ENCODE measurements around the gene SPTLC3.

SPTLC3 gene

DNA sequence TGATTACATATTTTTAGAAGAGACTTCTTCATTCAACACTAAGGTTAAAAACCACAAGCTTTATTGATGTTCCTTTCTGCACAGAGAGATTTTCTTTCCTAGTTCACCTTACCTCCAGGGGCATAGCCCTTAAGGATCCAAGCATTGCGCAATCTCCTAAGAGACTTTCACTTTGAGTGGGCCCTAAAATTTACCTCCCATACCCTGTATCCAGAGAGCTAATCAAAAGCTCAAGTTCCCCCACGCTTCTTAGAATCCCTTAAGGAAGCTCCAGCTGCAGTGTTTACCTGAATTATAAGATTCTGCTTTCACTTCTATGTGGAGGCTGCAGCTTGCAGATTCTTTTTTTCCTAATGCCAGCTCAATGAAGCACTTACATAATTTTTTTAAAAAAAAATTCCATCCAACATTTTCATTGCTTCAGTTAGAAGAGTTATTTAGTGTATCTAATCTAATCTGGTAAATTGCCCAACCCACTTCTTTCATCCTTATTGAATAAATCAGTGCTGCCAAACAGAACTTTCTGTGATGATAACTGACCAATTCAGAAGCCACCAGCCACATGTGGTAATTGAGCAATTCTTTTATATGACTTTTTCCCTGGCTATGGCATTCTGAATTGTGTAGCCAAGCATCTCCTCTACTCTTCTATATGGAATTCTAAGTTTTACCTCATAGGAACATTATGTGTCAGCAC, 24.6 kb upstream of the SPTLC3 start:
- no peak for FAIRE-seq
- DNase-seq (ENCODE audit: low spot score), result no peak

DNA sequence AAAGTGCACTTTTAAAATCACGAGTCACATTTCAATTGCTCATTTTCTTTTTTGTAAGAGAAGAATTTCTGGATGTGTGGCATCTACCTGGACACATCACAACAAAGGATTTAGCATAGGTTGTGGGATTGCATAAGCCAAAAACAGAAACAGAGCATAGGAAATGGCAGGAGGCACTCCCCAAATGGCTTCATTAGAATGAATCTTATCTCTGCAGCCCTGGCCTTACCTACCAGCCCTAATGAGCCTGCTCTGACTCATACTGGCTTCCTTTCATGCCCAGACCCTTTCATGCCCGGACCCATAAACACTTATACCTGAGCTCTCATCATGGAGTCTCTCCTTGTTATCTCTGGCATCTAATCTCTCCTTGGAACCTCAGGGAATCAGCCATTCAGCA, 23.9 kb upstream of the SPTLC3 start:
- FAIRE-seq, result no peak
- DNase-seq (ENCODE audit: low spot score), result no peak

DNA sequence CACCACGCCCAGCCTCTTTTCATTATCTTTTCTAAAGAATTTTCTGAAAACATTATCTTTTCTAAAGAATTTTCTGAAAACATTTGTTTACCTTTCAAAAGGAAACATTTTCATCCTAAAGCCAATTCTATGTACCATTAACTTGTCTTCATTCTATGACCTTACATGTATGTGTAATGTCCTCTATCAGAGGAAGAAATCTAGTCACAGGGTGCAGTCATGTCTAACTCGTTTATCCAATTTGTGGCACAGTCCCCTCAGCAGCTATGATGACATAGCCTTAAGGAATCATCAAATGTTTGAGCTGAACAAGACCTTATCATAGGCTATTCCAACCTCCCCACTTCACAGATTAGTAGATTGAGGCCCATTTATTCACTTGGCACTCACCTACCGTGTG, 21.5 kb upstream of the SPTLC3 start:
- DNase-seq (ENCODE audit: low spot score), result no peak
- FAIRE-seq, result no peak

DNA sequence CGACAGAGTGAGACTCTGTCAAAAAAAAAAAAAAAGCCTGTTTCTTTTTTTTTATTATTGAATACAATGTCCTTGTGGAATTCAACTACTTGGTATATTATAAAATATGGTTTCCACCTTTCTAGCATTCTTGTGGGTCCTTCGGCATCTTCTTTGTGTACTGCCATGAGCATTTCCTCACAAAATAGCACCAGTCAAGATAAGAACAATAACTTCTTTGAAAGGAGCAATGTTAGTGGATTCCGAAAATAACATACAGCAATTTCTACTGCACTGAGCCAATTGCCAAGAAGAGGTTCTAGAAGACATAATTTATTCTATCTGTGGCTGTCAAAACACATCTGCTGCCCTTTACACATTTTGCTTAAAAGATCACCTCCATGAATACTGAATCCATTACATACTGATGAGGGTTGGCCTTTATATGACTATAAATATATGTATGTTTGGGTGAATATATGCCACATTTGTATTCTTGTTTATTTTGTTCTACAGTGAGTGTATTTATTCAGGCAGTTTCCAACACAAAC, 19.1 kb upstream of the SPTLC3 start:
- FAIRE-seq (no peak), DNase-seq (ENCODE audit: low spot score) (no peak)

DNA sequence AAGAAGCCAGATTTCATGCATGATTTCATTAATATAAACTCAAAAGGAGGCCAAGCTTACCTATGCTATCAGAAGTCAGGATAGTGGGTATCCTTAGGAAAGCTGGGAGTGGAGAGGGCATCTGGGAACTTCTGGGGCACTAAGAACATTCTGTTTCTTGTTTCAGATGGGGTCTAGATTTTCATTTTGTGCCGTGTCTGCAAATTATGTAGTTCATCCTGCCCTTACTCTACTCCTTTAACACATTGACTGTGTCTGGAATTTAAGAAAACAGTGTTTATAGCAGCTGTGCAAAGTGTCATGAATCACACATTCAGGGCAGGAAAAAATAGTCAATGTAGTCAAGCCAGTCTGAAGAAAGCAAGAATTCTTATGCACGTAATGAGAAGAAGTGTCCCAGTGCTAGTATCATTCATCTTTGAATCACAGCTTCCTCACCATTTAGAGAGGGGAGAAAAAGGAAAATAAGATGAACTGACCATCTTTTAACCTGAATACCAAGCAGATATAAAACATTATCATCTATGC, 11.6 kb upstream of the SPTLC3 start:
- no peak for FAIRE-seq

DNA sequence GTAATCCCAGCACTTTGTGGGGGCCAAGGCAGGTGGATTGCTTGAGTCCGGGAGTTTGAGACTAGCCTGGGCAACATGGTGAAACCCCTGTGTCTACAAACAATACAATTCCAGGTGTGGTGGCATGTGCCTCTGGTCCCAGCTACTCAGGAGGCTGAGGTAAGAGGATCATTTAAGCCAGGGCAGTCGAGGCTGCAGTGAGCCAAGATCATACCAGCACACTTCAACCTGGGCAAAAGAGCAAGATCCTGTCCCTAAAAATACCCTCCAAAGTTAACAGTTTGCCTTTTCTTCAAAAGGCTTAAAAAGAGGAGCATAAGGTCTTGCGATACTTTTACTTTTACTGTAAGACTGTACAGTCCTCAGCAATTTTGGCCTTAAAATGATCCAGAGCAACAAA, 10.7 kb upstream of the SPTLC3 start:
- no peak for FAIRE-seq
- DNase-seq (ENCODE audit: low spot score), result no peak

More for the DNA sequence above, 11.6 kb upstream of the SPTLC3 start:
- DNase-seq (ENCODE audit: low spot score), result no peak

DNA sequence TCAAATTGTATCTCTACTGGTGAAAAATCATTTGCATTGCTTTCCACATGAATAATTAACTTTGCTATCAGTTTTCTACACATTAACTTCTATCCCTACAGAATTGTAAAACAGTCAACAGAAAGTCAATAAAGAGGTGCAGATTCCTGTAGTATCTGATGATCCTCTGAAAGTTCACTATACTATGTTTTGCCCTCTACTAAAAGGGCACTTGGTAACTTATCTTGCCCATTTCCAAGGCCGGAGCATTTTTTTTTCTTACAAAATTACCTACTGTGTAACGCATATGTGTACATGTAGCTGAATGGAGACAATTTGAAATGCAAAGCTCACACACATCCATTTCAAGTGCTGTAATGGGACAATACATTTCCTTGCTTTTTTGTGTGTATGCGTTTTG, 9.6 kb upstream of the SPTLC3 start:
- FAIRE-seq, result no peak
- DNase-seq (ENCODE audit: low spot score), result no peak

DNA sequence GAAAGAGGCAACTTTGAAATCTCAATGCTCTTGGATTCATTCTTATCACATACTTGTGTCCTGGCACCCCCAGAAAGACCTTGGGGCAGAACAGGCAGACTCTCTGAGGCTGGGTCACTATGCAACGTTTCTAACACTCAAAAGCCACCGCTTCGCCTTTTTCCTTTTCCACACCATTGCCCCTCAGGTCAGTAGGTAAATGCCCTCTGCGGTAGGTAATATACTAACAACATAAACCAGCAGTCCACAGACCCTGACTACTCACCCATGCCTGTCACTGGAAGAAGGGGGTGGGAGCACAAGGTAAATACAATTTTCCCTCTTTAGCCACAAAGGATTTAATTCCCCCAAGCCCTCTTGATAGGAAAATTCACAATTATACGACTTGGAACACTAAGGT, 6.5 kb upstream of the SPTLC3 start:
- no peak for DNase-seq (ENCODE audit: low spot score)
- FAIRE-seq, result no peak

DNA sequence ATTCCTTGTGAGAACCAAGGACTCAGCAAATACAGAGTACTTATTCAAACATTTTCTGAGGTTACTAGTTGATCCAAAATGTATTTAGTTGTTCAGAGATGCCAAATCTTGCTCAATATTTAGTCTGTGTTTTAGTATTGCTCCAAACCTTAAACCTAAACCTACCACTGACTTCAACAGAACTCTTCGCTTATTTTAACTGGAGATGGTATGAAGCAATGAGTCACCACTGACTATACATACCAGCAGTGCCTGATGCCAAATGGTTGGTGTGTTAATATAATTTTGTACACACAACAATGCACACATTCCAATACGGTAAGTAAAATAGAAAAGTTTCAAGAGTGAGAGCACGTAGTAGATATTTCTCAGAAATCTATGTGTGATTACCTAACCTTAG, 1.9 kb upstream of the SPTLC3 start:
- DNase-seq (ENCODE audit: low spot score), result no peak
- no peak for FAIRE-seq

DNA sequence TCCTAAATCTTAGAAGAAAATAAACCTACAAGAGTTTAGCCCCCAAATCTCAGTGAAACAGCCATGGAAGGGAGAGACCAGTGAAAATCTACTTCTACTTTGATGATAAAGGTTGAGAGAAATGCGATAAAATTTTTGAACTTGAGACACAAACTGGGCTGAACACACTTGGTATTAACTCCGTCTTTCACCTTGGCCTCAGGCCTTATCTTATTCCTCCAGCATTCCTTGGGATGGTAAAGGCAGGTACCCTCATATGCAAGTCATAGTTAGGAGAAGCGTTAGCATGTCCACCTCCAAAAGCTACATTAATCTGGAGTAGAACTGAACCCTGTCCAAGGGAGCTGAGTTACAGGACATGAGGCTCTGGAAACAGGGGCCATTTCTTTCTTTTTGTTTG, 1.2 kb upstream of the SPTLC3 start:
- DNase-seq (ENCODE audit: low spot score), result no peak
- FAIRE-seq, result no peak

DNA sequence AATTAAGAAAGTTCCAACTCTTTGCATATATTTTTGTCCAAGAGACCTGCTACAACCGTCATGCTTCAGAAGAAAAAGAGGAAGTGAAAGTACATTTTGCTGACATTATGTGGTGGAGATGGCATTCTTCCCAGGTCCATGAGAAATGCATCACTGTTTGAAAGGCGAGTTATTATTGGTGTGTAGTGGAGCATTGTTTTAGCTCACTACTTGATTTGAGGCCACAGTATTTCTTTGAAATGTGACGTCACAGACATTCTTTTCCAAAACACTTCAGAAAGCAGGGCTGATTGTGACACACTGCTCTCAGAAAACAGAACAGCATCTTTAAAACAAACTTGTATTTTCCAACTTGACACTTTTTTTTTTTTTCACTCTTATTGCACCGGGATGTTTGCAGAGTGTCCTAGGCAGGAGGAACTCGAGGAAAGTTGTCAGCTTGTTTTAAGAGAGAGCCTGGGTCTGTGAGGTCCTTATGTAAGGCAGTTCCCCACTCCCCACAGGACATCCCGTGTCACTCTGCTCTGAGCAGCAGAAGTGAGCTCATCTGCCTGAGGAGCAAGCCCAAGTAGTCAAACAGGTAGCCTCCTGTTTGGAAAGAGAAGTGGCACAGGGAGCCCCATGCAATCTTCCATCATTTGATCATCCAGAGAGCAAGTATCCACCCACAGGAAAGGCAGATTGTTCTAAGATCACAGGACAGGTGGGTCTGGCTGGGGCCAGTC, 1.1 kb downstream of the SPTLC3 start:
- FAIRE-seq, result no peak
- peak; percentile 45 for DNase-seq (ENCODE audit: low spot score)

DNA sequence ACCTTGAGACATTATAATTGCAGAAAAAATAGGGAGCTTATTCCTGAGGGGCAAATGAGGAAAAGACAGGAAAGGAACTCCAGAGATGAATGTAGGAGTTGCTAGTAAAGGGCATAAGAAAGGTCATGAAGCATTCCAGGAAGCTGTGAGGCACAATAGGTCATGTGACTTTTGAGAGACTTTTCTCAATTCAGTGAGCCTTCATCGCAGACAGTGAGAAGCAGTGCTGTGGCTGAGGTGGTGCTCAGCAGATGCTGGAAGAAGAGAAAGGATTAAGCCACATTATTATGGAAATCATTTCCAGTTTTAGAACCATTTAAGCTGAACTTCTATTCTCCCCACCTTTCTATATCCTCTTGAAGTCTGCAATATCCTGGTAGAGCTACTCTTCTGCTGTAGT, 4.1 kb downstream of the SPTLC3 start:
- no peak for FAIRE-seq
- DNase-seq (ENCODE audit: low spot score), result no peak

DNA sequence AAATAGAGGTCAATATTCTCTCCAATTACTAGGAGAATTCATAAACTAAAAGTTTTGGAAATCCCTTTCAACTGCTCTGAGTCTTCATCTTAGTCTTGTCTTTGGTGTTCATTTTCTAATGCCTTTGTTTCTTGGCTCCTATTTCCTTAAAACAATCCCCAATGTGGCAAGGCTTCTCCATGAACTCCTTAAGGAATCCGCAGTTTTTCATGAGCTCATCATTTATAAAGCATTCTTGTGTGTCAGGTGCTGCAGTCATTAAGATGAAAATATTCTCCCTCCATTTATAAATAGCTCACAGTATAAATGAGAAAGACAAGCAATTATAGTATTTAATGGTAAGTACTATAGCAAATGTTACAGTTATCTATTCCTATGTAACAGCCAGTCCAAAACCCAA, 4.6 kb downstream of the SPTLC3 start:
- FAIRE-seq, result no peak
- DNase-seq (ENCODE audit: low spot score), result no peak

DNA sequence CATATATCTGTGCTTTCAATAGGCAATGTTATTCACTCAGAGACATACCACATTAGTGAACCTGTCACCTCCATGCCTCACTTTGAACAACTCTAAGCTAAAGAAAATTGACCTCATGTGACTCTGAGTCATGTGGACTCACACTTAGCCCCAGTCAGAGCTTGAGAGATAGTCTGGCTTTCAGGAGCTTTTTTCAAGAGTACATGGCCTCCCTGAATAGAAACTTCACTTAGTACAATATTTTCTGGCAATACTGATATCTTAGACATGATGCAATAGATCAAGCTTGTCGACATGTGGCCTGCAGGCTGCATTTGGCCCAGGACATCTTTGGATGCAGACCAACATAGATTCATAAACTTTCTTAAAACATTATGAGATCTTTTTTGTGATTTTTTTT, 8.5 kb downstream of the SPTLC3 start:
- FAIRE-seq (no peak), DNase-seq (ENCODE audit: low spot score) (no peak)

DNA sequence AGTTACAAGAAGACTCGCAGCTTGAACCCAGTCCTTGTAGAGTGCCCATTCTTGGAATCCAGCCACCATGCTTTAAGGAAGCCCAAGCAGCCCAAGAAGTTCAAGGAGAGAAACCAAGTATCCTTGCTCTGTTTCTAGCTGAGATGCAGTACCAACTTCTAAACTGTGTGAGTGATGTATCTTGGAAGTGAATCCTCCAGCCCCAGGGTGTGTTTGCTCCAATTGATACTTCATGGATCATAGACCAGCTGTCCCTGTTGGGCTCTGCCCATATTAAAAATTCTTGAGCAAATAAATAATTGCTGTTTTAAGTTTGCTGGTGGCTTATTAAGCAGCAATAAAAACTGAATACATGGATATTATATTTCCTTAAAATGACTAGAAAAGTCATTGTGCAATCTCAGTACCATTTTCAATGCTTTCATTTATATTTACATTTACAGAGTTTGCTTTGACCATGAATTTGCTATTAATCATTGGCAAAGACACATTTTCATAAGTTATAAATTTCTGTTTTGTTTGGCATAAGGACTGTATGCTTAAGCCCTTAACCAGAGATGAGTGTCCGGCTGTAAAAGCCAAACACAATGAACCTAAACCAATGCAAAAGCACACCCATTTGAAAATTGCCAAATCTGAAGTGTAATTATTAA, 9.2 kb downstream of the SPTLC3 start:
- DNase-seq (ENCODE audit: low spot score) (no peak), FAIRE-seq (no peak)

DNA sequence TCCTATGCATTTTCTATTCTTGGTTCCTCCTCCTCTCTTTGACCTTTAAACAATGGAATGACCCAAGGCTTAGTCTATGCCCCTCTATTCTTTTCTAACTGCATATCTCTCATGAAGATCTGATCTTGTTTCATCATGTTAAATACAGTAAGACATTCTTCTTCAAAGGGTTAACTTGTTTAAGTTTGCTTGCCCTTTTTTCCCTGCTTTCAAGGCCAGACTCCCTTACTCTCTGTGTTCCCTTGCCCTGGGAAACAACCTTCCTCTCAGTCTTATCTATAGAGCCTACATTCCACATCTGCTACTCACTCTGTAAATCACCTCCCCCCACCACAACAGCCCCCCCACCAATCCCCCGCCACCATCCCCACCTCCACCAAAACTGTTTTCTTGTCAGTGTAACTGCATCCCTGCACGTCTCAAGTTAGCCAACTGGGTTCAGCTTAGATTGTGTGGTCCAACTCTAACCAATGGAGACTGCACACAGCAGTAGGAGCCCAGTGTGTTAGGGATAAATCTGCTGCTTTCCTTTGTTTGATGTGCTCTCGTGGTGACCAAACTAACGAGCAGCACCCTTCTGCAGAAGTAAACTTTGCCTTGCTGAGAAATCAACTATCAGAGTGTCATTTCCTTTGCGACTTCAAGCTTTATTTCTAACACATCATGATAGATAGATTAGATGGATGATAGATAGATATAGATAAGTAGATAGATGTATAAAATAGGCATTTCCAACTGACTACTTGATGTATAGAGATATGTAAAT, 12.6 kb downstream of the SPTLC3 start:
- FAIRE-seq (no peak), DNase-seq (ENCODE audit: low spot score) (no peak)

DNA sequence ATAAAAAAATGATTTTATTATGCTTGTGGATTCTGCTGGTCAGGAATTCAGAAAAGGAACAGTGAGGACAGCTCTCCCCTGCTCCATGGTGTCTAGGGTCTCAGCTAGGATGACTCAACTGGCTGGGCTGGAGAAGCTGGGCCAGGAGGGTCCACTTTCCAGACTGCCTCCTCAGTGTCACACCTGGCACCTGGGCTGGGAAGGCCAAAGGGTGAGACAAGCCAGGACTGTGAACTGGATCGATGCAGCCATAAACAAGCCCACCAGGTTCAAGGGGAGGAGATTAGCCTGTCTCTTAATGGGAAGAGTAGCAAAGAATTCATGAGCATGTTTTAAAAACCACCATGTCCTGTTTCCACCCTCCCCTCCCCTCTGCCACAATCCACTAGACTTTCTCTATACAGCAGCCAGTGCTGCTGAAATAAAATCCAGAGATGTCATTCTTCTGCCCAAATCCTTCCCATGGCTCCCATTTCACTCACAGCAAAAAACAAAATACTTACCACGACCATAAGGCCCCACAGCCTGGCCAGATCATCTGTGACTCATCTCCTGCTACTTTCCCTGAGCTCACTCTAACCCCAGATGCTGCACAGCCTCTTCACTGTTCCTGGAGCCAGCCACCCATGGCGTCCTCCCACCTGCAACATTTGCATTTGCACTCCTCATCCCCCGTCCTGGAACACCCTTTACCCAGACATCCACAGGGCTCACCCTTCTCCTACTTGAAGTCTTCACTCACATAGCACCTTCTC, 13.8 kb downstream of the SPTLC3 start:
- peak; percentile 35 for FAIRE-seq
- peak; percentile 81 for DNase-seq (ENCODE audit: low spot score)

DNA sequence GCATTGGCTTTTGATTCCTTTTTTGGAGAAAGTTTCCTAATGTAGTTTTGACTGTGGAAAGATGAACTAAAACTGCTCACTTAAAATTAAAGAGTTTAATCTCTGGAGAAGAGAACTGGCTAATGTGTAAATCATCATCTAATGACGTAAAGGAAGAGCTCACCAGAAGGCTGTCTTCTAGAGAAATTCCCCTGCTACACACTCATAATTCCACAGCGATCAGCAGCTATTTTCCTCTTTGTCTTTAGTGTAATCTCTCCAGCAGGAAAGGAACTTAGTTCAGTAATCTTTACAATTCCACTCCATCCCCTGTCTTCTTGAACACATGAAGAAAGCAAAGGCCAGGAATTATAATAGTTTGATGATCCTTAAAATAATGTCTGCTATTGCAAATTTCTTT, 15.8 kb downstream of the SPTLC3 start:
- no peak for DNase-seq (ENCODE audit: low spot score)
- FAIRE-seq, result no peak

DNA sequence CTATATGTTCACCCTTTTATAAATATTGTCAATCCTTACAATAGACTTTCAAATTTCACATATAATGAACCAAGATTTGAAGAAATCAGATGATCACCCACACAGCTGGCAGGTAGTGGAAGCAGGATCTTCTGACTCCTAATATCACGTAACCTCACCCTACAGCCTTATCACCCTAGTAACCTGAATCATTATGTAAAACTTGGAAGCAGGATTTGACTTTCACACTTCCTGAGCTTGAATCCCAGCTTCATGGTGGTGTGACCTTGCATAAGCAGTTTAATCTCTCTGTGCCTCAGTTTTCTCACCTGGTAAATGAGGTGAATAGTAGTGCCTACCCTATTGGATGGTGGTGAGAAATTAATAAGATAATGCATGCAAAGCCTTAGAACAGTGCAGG, 16.4 kb downstream of the SPTLC3 start:
- DNase-seq (ENCODE audit: low spot score), result no peak
- FAIRE-seq, result no peak

DNA sequence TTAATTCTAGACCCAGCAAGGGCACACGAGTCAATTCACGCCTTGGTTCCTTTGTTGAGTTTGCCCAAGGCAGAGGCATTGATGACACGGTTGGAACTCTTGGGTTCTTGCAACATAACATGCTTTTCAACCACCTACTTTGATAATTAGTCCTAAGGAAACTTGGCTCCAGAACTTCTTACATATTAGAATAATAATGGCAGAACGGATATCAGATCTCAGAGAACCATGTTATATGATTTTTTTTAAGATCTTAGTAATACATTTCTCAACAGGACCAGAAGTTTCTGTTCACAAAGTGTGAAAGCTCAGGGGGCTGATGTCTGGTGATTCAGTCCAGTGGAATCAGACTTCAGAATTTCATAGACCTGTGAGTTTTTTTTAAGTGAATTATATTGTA, 19.2 kb downstream of the SPTLC3 start:
- no peak for FAIRE-seq
- DNase-seq (ENCODE audit: low spot score), result no peak

DNA sequence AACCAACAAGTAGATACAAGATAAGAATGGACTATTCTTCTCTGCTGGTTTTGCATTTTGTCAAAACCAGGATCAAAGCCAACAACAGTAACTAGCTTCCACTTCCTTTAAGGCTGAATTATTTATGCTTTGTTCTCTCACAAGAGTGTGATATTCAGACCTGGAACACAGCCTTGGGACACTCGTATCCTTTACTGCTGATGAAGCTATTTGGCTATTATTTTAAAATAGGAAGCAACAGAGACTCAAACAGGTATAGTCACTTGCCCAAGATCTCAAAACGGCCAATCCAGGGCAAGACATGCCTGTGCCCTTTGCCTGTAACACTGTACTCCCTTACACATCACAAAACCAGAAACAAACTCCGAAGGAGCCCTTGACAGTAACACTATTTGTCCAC, 19.9 kb downstream of the SPTLC3 start:
- no peak for FAIRE-seq
- DNase-seq (ENCODE audit: low spot score), result no peak

Measured in urothelium cell line (cell line).